Brain microvascular endothelial cell (primary cell): ENCODE results near the gene EPHA6.

Experiments used
- DNase-seq: peaks from one replicate; pipeline ENCODE4 v3.0.0-alpha.2; 2020
- H3K27ac ChIP-seq: fragments of 250-450 bp; sonication (Bioruptor Pico); 2 replicates; pipeline ENCODE4 v1.5.1; 2020; ENCODE audit warnings: mild to moderate bottlenecking, moderate library complexity
- H3K27me3 ChIP-seq: fragments of 250-450 bp; sonication (Bioruptor Pico); replicated peaks from 2 replicates; pipeline ENCODE4 v1.5.1; 2020; ENCODE audit warnings: mild to moderate bottlenecking
- H3K36me3 ChIP-seq: fragments of 250-450 bp; sonication (Bioruptor Pico); replicated peaks from 2 replicates; pipeline ENCODE4 v1.5.1; 2020; ENCODE audit warnings: mild to moderate bottlenecking
- H3K4me3 ChIP-seq: 2 replicates; pipeline ENCODE4 v1.5.1; 2011; ENCODE audit warnings: low read depth, mild to moderate bottlenecking, control low read depth, low read length, moderate library complexity
- in situ Hi-C: cut with HindIII; loops from 2 replicates; pipeline ENCODE4 v1.10.0; 2017; ENCODE audit warnings: low sequenced_read_pairs, low pct_ligation_motif_present
- TF ChIP-seq, protein P1 (sequence below): IDR thresholded peaks from 2 replicates; pipeline ENCODE4 v1.5.1; 2011; ENCODE audit warnings: low read depth, mild to moderate bottlenecking, moderate library complexity, low read length, control low read depth, inconsistent platforms; ENCODE audit errors: missing control alignments

EPHA6 gene

DNA sequence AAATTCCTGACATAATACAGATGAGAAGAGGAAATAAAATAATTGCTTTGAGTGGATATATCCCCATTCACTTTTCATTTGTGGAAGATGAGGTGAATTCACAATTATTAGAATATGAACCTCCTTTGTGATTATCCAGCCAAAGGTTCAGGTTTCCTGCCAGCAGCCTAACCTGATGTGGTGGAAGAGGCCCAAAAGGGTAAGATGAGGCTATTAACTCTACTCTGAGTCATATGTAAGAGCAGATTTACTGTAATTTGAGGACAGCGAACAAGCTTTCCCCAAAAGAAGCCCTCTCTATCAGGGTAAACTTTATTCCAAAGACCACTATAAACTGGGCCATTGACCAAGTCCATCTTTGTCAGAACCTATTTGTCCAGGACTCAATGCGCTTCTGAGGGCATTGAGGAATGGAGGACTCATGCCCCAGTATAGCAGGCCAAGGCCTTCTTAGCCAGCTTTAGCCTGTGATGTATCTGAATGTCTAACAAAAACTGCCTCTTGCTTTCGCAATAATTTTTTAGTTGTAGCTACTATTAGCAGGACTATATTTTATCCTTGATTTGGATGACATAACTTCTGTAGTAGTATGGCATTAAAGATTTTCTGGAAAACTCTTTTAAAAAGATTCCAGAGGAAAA lies 859.1 kb downstream of the EPHA6 start:
- no peak overlapping the region for H3K4me3 ChIP-seq
- no peak overlapping the region for H3K27ac ChIP-seq
- DNase-seq, result no peak
- in situ Hi-C loops, result loop anchor here (25.0 kb wide), 1 partner anchor 811 kb away; no protein-coding TSS in a partner anchor
- H3K27me3 ChIP-seq, result no peaks in the 10 kb centered on the region
- H3K36me3 ChIP-seq, result no peaks in the 10 kb centered on the region
- TF ChIP-seq, protein P1, sequence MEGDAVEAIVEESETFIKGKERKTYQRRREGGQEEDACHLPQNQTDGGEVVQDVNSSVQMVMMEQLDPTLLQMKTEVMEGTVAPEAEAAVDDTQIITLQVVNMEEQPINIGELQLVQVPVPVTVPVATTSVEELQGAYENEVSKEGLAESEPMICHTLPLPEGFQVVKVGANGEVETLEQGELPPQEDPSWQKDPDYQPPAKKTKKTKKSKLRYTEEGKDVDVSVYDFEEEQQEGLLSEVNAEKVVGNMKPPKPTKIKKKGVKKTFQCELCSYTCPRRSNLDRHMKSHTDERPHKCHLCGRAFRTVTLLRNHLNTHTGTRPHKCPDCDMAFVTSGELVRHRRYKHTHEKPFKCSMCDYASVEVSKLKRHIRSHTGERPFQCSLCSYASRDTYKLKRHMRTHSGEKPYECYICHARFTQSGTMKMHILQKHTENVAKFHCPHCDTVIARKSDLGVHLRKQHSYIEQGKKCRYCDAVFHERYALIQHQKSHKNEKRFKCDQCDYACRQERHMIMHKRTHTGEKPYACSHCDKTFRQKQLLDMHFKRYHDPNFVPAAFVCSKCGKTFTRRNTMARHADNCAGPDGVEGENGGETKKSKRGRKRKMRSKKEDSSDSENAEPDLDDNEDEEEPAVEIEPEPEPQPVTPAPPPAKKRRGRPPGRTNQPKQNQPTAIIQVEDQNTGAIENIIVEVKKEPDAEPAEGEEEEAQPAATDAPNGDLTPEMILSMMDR, result no peak

DNA sequence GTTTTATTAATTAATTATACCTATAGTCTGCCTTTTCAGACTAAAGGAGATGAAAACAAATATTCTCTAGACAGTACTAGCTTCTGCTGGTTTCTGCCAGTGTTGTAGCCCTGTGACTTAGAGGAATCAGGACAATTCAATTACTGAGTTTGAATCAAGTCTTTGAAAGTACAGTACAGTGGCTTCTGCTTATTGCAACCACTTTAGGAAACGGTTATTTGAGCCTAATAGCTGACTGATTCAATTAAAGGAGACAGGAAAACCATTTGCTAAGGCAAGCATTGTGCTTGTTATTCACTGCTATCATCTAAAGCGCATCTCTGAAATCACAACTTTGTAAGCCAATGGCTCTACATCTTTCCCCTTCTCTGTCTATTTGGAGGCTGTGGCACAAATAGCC lies 860.1 kb downstream of the EPHA6 start:
- Histone ChIP-seq H3K4me3 (no peak overlapping the region), H3K27ac (no peak overlapping the region), H3K27me3 (no peaks in the 10 kb centered on the region), H3K36me3 (no peaks in the 10 kb centered on the region)
- TF ChIP-seq, protein P1, result no peak
- DNase-seq, result no peak
- in situ Hi-C loops, result loop anchor here (25.0 kb wide), 1 partner anchor 812 kb away; no protein-coding TSS in a partner anchor

DNA sequence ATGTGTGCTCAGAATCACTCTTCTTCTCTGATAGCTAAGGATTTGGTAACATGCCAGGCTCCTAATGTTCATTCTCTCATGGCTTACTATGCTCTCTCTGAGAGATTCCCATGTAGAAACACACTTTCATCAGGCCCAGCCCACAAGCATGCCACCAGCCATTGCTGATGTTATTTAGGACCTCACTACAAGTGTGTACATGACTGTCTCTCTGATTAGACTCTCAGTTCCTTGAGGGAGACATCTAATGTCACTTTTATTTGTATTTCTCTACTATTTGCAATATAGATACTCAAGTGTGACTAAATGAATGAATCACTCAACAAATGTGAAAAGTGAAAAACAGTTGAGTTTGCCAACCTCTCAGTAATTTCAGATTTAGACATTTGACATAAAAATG lies 865.8 kb downstream of the EPHA6 start:
- no peak overlapping the region for H3K4me3 ChIP-seq
- in situ Hi-C loops, result no loop called here
- H3K36me3 ChIP-seq, result no peaks in the 10 kb centered on the region

DNA sequence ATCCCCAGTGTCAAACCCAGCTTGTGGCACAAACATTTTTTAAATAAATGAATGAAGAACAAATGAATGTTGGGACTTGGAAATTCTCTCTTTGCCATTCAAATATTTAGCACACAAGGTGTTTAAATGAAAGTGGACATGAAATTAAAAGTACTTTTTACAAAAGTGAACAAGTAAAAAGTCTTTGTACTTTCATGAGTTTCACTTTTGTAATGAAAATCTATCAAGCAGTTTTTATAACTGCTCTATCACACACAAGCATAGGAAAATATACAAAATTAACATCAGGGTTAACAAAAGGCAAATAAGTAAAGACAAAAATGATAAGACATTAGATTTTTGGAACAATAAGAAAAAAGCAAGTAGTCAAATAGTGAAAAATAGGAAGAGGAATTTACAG lies 866.3 kb downstream of the EPHA6 start:
- Histone ChIP-seq H3K27ac (no peak overlapping the region), H3K4me3 (no peak overlapping the region), H3K27me3 (no peaks in the 10 kb centered on the region), H3K36me3 (no peaks in the 10 kb centered on the region)
- in situ Hi-C loops, result no loop called here
- no peak for DNase-seq
- TF ChIP-seq, protein P1, result no peak

More for the DNA sequence above, 865.8 kb downstream of the EPHA6 start:
- Histone ChIP-seq H3K27ac (no peak overlapping the region), H3K27me3 (no peaks in the 10 kb centered on the region)
- DNase-seq, result no peak
- TF ChIP-seq, protein P1, result no peak

DNA sequence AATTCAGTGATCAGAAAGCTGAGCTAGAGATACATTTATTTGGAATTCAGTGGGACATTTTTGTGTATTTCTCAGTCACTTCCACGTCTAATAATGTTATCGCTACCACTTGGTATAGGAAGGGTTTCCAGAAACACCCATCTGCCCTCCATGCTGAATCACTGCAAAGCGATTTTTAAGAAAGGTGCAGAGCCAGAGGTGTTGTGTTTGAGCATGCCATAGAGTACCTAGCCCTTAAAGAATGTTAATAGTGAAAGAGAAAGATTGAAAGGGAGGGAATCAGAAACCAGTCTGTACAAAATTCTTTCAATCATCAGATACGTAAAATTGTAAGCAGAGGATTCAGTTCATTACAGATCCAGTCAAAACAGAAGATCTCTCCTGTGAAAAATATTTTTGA lies 870.1 kb downstream of the EPHA6 start:
- Histone ChIP-seq H3K36me3 (no peaks in the 10 kb centered on the region), H3K4me3 (no peak overlapping the region), H3K27ac (no peak overlapping the region), H3K27me3 (no peaks in the 10 kb centered on the region)
- no peak for DNase-seq
- in situ Hi-C loops, result no loop called here
- TF ChIP-seq, protein P1, result no peak

DNA sequence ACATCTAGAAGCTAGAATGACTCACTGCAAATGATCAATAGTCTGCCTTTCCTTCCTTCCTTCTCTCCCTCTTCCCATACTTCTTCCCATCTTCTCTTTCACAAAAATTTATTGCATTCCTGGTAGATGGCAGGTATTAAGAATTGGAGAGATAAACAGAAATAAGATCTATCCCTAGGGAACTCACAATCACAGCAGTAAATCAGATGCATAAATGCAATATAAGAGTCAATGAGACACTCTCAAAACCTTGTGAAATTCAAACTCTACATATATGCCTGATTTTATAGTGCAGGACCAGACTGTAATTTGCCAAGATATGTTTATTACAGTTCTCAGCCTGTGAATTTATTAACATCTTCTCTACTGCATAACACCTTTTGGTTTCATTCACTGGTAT lies 871.9 kb downstream of the EPHA6 start:
- Histone ChIP-seq H3K4me3 (no peak overlapping the region), H3K27me3 (no peaks in the 10 kb centered on the region), H3K36me3 (no peaks in the 10 kb centered on the region), H3K27ac (no peak overlapping the region)
- TF ChIP-seq, protein P1, result no peak
- in situ Hi-C loops, result no loop called here
- DNase-seq, result no peak
